Testis (tissue), 3 donors: ENCODE results near the gene ZBTB9. TPM values are rescaled to one million over a fixed set of nuclear protein-coding genes. Genes with fewer than 3 reads are reported as not detected.
"Not testable (repeated sequence)": the region's sequence is repeated elsewhere in the genome, so short reads cannot be mapped to it uniquely, and the experiment has no call there.

Experiments
- DNase-seq: peaks from one replicate; pipeline ENCODE4 v3.0.0-alpha.2; 2019
- H3K27ac ChIP-seq, 2 donors: fragments of 200-600 bp; sonication (generic); one replicate each; pipeline ENCODE4 v1.5.1; 2019
- H3K27me3 ChIP-seq: fragments of 200-600 bp; sonication (generic); one replicate; pipeline ENCODE4 v1.5.1; 2019
- H3K36me3 ChIP-seq: fragments of 200-600 bp; sonication (generic); one replicate; pipeline ENCODE4 v1.5.1; 2017; ENCODE audit warnings: low read depth; ENCODE audit errors: missing control alignments
- H3K4me1 ChIP-seq: fragments of 200-600 bp; sonication (generic); one replicate; pipeline ENCODE4 v1.5.1; 2019
- H3K4me3 ChIP-seq, 2 donors: fragments of 200-600 bp; sonication (generic); one replicate each; pipeline ENCODE4 v1.5.1; 2017 to 2019
- H3K9me3 ChIP-seq: fragments of 200-600 bp; sonication (generic); one replicate; pipeline ENCODE4 v1.5.1; 2017
- POLR2A ChIP-seq: fragments of 450-650 bp; IDR thresholded peaks from one replicate; pipeline ENCODE4 v1.6.1; 2017; ENCODE audit warnings: antibody characterized with exemption, mild to moderate bottlenecking, moderate library complexity
- WGBS, 2 donors: methylation state at CpG; one replicate each; pipeline ENCODE4 v1.1.5; 2018; 5-methylcytosine and 5-hydroxymethylcytosine counted together
- intact Hi-C: fragments of 100-400 bp; cut with DNase I; formaldehyde crosslinking; loops from one replicate; pipeline ENCODE4 v1.15.1; 2023; ENCODE audit warnings: low total_unique reads
- polyA plus RNA-seq: library from polyadenylated mRNA; stranded (reverse); fragments of 350-450 nt; fragmentation: Illumina TruSeq; extraction: RNeasy Lipid Tissue Mini Kit (QIAGEN cat#74804); gene quantifications from one replicate; pipeline ENCODE4 v1.2.3, GENCODE V29; 2014; ENCODE audit warnings: low read depth, low replicate concordance; ENCODE audit not compliant: insufficient read depth
- total RNA-seq, 2 donors: library from RNA; depleted of rRNA; stranded (reverse); fragments of >200 nt; gene quantifications; one replicate each; pipeline ENCODE4 v1.2.3, GENCODE V29; 2016
- TF ChIP-seq, protein P1 (sequence below), 3 experiments: fragments of 450-650 bp in 2 of 3; fragments of 200-600 bp in 1 of 3; sonication (generic) in 1 of 3; IDR thresholded peaks; one replicate each; pipeline ENCODE4 v1.5.1; 2016 to 2019; ENCODE audit warnings: antibody characterized with exemption in 3 of 3, mild to moderate bottlenecking in 2 of 3, moderate library complexity in 1 of 3

The ZBTB9 gene
- total and polyA plus RNA-seq, 3 donors from 2014 or later: 15.2 to 16.9 (median 15.7) TPM

- intact Hi-C loops: no loop called here
- no peaks in the 10 kb centered on the region for H3K9me3 ChIP-seq
- DNase-seq: no peak
- 76 to 82% methylated on average over 3 of the region's 3 CpGs for WGBS, 2 donors
- no peak overlapping the region for H3K4me3 ChIP-seq
- no peaks in the 10 kb centered on the region for H3K4me1 ChIP-seq
- H3K36me3 ChIP-seq: no peaks in the 10 kb centered on the region
- no peak for TF ChIP-seq POLR2A
- TF ChIP-seq, protein P1, sequence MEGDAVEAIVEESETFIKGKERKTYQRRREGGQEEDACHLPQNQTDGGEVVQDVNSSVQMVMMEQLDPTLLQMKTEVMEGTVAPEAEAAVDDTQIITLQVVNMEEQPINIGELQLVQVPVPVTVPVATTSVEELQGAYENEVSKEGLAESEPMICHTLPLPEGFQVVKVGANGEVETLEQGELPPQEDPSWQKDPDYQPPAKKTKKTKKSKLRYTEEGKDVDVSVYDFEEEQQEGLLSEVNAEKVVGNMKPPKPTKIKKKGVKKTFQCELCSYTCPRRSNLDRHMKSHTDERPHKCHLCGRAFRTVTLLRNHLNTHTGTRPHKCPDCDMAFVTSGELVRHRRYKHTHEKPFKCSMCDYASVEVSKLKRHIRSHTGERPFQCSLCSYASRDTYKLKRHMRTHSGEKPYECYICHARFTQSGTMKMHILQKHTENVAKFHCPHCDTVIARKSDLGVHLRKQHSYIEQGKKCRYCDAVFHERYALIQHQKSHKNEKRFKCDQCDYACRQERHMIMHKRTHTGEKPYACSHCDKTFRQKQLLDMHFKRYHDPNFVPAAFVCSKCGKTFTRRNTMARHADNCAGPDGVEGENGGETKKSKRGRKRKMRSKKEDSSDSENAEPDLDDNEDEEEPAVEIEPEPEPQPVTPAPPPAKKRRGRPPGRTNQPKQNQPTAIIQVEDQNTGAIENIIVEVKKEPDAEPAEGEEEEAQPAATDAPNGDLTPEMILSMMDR (IDR thresholded peaks at IDR 0.05): no peak
- no peaks in the 10 kb centered on the region for H3K27me3 ChIP-seq
- H3K27ac ChIP-seq: no peak overlapping the region
Observed at GRCh38 chr6:33483678-33484077, 29.3 kb downstream of the ZBTB9 start.

GRCh38 chr6:33484673-33485262 is 30.4 kb downstream of the ZBTB9 start:
- DNase-seq, H3K36me3 ChIP-seq, H3K27me3 ChIP-seq, H3K4me3 ChIP-seq, H3K9me3 ChIP-seq, H3K4me1 ChIP-seq, intact Hi-C loops, H3K27ac ChIP-seq: not testable (repeated sequence)
- 50 to 79% methylated on average over 4 of the region's 6 CpGs for WGBS, 2 donors

DNA sequence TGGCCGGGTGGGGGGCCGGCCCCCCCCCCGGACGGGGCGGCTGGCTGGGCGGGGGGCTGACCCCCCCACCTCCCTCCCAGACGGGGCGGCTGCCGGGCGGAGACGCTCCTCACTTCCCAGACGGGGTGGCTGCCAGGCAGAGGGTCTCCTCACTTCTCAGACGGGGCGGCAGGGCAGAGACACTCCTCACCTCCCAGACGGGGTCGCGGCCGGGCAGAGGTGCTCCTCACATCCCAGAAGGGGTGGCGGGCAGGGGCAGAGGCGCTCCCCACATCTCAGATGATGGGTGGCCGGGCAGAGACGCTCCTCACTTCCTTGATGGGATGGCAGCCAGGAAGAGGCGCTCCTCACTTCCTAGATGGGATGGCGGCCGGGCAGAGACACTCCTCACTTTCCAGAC is 31.3 kb downstream of the ZBTB9 start:
- intact Hi-C loops: not testable (repeated sequence)

DNA sequence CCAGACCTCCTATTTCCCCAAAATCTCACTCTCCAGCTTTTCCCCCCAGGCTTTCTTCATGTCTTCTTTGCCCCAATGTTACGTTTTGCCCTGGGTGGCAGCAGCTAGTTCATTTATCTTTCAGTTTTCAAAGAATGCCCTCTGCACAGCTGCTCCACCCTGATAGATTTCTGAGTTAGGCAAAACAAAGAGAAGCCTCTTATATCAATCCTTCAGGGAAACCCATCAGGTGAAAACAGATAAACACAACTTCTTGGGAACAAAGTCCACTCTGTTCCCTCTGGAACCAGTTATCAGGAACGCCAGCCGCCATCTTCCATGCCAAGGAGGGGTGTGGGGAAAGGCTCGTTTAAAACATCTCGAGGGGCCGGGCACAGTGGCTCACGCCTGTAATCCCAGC is 34.0 kb downstream of the ZBTB9 start:
- Histone ChIP-seq H3K4me3 (no peak overlapping the region), H3K36me3 (no peaks in the 10 kb centered on the region), H3K4me1 (no peaks in the 10 kb centered on the region), H3K27me3 (no peaks in the 10 kb centered on the region), H3K9me3 (no peaks in the 10 kb centered on the region), H3K27ac (no peak overlapping the region)
- intact Hi-C loops: no loop called here
- no peak for DNase-seq
- no peak for TF ChIP-seq POLR2A
- TF ChIP-seq, protein P1 (IDR thresholded peaks at IDR 0.05): no peak
- 55 to 79% methylated on average over 7 of the region's 7 CpGs for WGBS, 2 donors

More for the DNA sequence above, 31.3 kb downstream of the ZBTB9 start:
- H3K27me3 ChIP-seq, H3K27ac ChIP-seq, H3K9me3 ChIP-seq, H3K36me3 ChIP-seq, H3K4me3 ChIP-seq, H3K4me1 ChIP-seq, DNase-seq: not testable (repeated sequence)
- 74% methylated on average over 18 of the region's 25 CpGs; no CpG with 5 or more reads in 1 of the 2 donors for WGBS, 2 donors

- H3K27ac ChIP-seq: no peak overlapping the region
- intact Hi-C loops: no loop called here
- TF ChIP-seq, protein P1 (IDR thresholded peaks at IDR 0.05): no peak
- no peak for TF ChIP-seq POLR2A
- DNase-seq: no peak
- H3K9me3 ChIP-seq: no peaks in the 10 kb centered on the region
- H3K36me3 ChIP-seq: no peaks in the 10 kb centered on the region
- no peaks in the 10 kb centered on the region for H3K4me1 ChIP-seq
- WGBS, 2 donors: 71% methylated on average over 3 of the region's 3 CpGs
- H3K27me3 ChIP-seq: no peaks in the 10 kb centered on the region
- no peak overlapping the region for H3K4me3 ChIP-seq
Observed at GRCh38 chr6:33490198-33490597, 35.8 kb downstream of the ZBTB9 start.

- H3K27me3 ChIP-seq: no peaks in the 10 kb centered on the region
- 89 to 91% methylated on average over 6 of the region's 6 CpGs for WGBS, 2 donors
- TF ChIP-seq POLR2A: no peak
- TF ChIP-seq, protein P1 (IDR thresholded peaks at IDR 0.05): no peak
- no peak overlapping the region for H3K4me3 ChIP-seq
- intact Hi-C loops: no loop called here
- no peaks in the 10 kb centered on the region for H3K36me3 ChIP-seq
- no peaks in the 10 kb centered on the region for H3K9me3 ChIP-seq
- H3K27ac ChIP-seq: no peak overlapping the region
- H3K4me1 ChIP-seq: no peaks in the 10 kb centered on the region
- no peak for DNase-seq
Observed at GRCh38 chr6:33490621-33491020, 36.2 kb downstream of the ZBTB9 start.
